HCT116 (cell line): ENCODE results near the gene ICOSLG. TPM values are rescaled to one million over a fixed set of nuclear protein-coding genes. Genes with fewer than 3 reads are reported as not detected.
"Not testable (repeated sequence)": the region's sequence is repeated elsewhere in the genome, so short reads cannot be mapped to it uniquely, and the experiment has no call there.

ENCODE experiments used
- ATAC-seq: fragments of 200-7000 bp; cut with Tn5 transposase; 2 replicates; pipeline ENCODE4 v1.9.1; 2020; ENCODE audit warnings: mild to moderate bottlenecking, moderate library complexity
- BruUV-seq: library from RNA; stranded (reverse); fragments of 400-500 nt; replicated peaks from 2 replicates; lab custom pipeline; 2021; lab: Mats Ljungman, UMichigan
- CTCF ChIA-PET: fragments of 300-600 bp; sonication (Branson Sonifier 250); formaldehyde crosslinking; loops from one replicate; lab custom pipeline; 2021; ENCODE audit warnings: antibody characterized with exemption; lab: Charles Lee
- POLR2A ChIA-PET: fragments of 300-600, 350-600 bp; sonication (Branson Sonifier 250); formaldehyde crosslinking; loops from one replicate; lab custom pipeline; 2021; ENCODE audit warnings: antibody characterized with exemption; lab: Charles Lee
- RAD21 ChIA-PET, 2 experiments: fragments of 300-600 bp; sonication (Branson Sonifier 250); formaldehyde crosslinking; loops; one replicate each; lab custom pipeline; 2023; ENCODE audit warnings: low total read pairs in 2 of 2; ENCODE audit not compliant: uncharacterized antibody in 2 of 2, unreplicated experiment in 2 of 2, low non-redundant PET in 1 of 2; lab: Charles Lee
- DNase-seq: peaks from one replicate; pipeline ENCODE4 v3.0.0-alpha.2; 2010; ENCODE audit warnings: low read depth, low spot score
- H2AFZ ChIP-seq: fragments of 200-600 bp; shearing (Covaris generic), sonication (generic); 2 replicates; pipeline ENCODE4 v1.6.1; 2017; ENCODE audit warnings: low read depth, mixed run types, mixed read lengths, antibody characterized with exemption, low read length; ENCODE audit not compliant: poor library complexity, severe bottlenecking
- H3K27ac ChIP-seq: 2 replicates; pipeline ENCODE4 v1.5.1; 2012; ENCODE audit warnings: low read depth, low read length
- H3K27me3 ChIP-seq: fragments of 200-600 bp; sonication (generic); 2 replicates; pipeline ENCODE4 v1.6.1; 2016; ENCODE audit warnings: mixed run types, low read length, mixed read lengths; ENCODE audit not compliant: insufficient read depth
- H3K36me3 ChIP-seq, 2 experiments: fragments of 200-500 bp in 1 of 2; fragments of 200-600 bp in 1 of 2; sonication (Bioruptor generic) in 1 of 2; sonication (generic) in 1 of 2; 2 replicates each; pipeline versions ENCODE4 v1.5.1 to v1.6.1; 2014 to 2016; ENCODE audit warnings: low read length in 2 of 2, inconsistent platforms in 1 of 2, mixed read lengths in 1 of 2, mixed run types in 1 of 2; ENCODE audit not compliant: insufficient read depth in 2 of 2, control insufficient read depth in 1 of 2
- H3K4me1 ChIP-seq, 2 experiments: fragments of 200-600 bp in 1 of 2; sonication (generic) in 1 of 2; 2 replicates each; pipeline versions ENCODE4 v1.5.1 to v1.6.1; 2012 to 2017; ENCODE audit warnings: low read length in 2 of 2, inconsistent platforms in 1 of 2, mild to moderate bottlenecking in 1 of 2, mixed read lengths in 1 of 2, mixed run types in 1 of 2, moderate library complexity in 1 of 2; ENCODE audit not compliant: insufficient read depth in 2 of 2, control insufficient read depth in 1 of 2
- H3K4me2 ChIP-seq: fragments of 200-600 bp; sonication (generic); 2 replicates; pipeline ENCODE4 v1.6.1; 2017; ENCODE audit warnings: mixed run types, low read length, mixed read lengths
- H3K4me3 ChIP-seq, 2 experiments: fragments of 200-600 bp in 1 of 2; sonication (generic) in 1 of 2; replicated peaks in 1 of 2; 2 replicates each; pipeline ENCODE4 v1.5.1; 2011 to 2016; ENCODE audit warnings: low read length in 2 of 2, control low read depth in 1 of 2, low read depth in 1 of 2, mild to moderate bottlenecking in 1 of 2, mixed read lengths in 1 of 2, mixed run types in 1 of 2
- H3K79me2 ChIP-seq: fragments of 200-600 bp; sonication (generic); 2 replicates; pipeline ENCODE4 v1.6.1; 2017; ENCODE audit warnings: mild to moderate bottlenecking, mixed run types, low read length, moderate library complexity, mixed read lengths; ENCODE audit not compliant: insufficient read depth
- H3K9ac ChIP-seq: fragments of 200-600 bp; sonication (generic); 2 replicates; pipeline ENCODE4 v1.6.1; 2016; ENCODE audit warnings: low read length, mixed read lengths
- H3K9me2 ChIP-seq: fragments of 200-600 bp; sonication (generic), shearing (Covaris generic); 2 replicates; pipeline ENCODE4 v1.6.1; 2017; ENCODE audit warnings: mixed run types, mild to moderate bottlenecking, moderate library complexity; ENCODE audit not compliant: insufficient read depth
- H3K9me3 ChIP-seq, 2 experiments: fragments of 200-500 bp in 1 of 2; fragments of 200-600 bp in 1 of 2; sonication (Bioruptor generic) in 1 of 2; sonication (generic) in 1 of 2; 2 replicates each; pipeline ENCODE4 v1.6.1; 2014 to 2017; ENCODE audit warnings: low read length in 2 of 2, mixed read lengths in 2 of 2, inconsistent platforms in 1 of 2, low read depth in 1 of 2, mild to moderate bottlenecking in 1 of 2, mixed run types in 1 of 2, moderate library complexity in 1 of 2; ENCODE audit not compliant: control insufficient read depth in 1 of 2, insufficient read depth in 1 of 2
- H4K20me1 ChIP-seq: fragments of 200-600 bp; sonication (generic), shearing (Covaris generic); 2 replicates; pipeline ENCODE4 v1.6.1; 2017; ENCODE audit warnings: mixed run types, mild to moderate bottlenecking, moderate library complexity; ENCODE audit not compliant: insufficient read depth
- intact Hi-C: fragments of 100-400 bp; cut with micrococcal nuclease; formaldehyde crosslinking; loops from 2 replicates; pipeline ENCODE4 v1.10.0; 2022
- total RNA-seq: library from RNA; stranded (reverse); gene quantifications from one replicate; pipeline ENCODE4 v1.2.1, GENCODE V29; 2021; ENCODE audit not compliant: unreplicated experiment

Gene ICOSLG
- total RNA-seq, 1 experiment from 2014 or later, result 4.7 TPM

GRCh38 chr21:44249204-44250037, 8.7 kb upstream of the ICOSLG start:
- ATAC-seq, H3K4me1 ChIP-seq, RAD21 ChIA-PET, H3K9me3 ChIP-seq, CTCF ChIA-PET, H3K36me3 ChIP-seq, H3K9ac ChIP-seq, H3K27ac ChIP-seq, DNase-seq, H3K4me2 ChIP-seq, POLR2A ChIA-PET, intact Hi-C loops, BruUV-seq, H2AFZ ChIP-seq, H3K27me3 ChIP-seq, H4K20me1 ChIP-seq, H3K4me3 ChIP-seq, H3K9me2 ChIP-seq, H3K79me2 ChIP-seq: not testable (repeated sequence)

DNA sequence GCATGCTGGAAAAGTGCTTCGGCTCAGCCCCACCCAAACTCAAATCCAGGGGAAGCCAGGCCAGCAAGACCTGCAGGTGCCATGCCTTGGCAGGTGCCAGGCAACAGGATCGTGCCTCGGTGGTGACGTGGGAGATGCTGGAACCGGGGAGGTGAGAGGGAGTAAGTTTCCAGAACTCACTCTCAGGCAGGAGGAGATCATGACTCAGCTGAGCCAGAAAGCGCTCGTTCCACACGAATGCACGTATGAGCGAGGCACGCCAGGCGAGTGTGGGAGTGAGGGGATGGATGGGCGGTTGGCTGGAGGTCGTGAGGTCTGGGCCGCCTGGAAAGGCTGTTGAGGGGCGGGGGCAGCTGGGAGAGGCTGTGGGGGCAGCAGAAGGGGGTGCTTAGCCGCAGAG, 7.2 kb upstream of the ICOSLG start:
- H3K4me3 ChIP-seq, H3K27me3 ChIP-seq, H3K27ac ChIP-seq, CTCF ChIA-PET, H3K36me3 ChIP-seq, DNase-seq, RAD21 ChIA-PET, H3K9me2 ChIP-seq, H3K4me1 ChIP-seq, ATAC-seq, POLR2A ChIA-PET, H2AFZ ChIP-seq, H3K79me2 ChIP-seq, H3K4me2 ChIP-seq, intact Hi-C loops, H3K9ac ChIP-seq, BruUV-seq, H3K9me3 ChIP-seq, H4K20me1 ChIP-seq: not testable (repeated sequence)

DNA sequence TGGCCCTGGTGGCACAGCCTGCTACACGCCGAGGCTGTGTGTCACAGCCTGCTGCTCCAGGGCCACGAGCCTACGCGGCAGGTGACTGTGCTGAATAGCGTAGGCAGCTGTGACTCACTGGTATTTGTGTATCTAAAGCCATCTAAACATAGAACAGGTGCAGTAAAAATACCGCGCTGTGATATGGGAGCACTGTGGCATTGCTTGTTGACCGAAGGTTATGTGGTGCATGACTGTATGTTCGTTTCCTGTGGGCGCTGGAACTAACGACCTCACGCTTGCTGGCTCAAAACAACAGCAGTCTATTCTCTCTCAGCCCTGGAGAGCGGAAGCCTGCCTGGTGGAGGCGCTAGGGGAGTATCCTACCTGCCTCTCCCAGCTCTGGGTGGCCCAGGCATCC, 3.2 kb upstream of the ICOSLG start:
- RAD21 ChIA-PET, POLR2A ChIA-PET: not testable (repeated sequence)

DNA sequence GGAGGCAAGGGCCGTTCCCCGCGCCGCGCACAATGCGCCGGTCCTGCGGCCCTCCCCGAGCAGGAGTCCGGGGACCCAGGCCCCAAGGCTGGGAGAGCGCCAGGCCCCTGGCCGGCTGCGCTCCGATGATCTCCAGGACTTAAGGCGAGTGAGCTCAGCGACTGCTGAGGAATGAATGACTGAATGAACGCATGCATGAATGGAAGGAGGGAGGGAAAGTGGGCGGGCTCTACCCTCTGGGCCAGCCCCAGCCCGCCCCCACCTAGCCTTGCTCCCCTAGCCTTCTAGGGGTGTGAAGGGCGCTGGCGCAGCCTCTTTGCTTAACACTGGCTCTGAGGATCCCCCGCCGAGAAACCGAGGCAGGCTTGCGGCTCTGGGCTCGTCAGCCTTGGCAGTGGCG, 538 bp upstream of the ICOSLG start:
- BruUV-seq, H3K9ac ChIP-seq, H3K4me2 ChIP-seq, H3K27me3 ChIP-seq, RAD21 ChIA-PET, intact Hi-C loops, H3K9me3 ChIP-seq, H3K9me2 ChIP-seq, H3K79me2 ChIP-seq, H3K4me3 ChIP-seq, H2AFZ ChIP-seq, H3K4me1 ChIP-seq, H3K27ac ChIP-seq, DNase-seq, CTCF ChIA-PET, POLR2A ChIA-PET, H4K20me1 ChIP-seq, H3K36me3 ChIP-seq: not testable (repeated sequence)
- peak; percentile 59 for ATAC-seq

More for the DNA sequence above, 3.2 kb upstream of the ICOSLG start:
- DNase-seq, H3K79me2 ChIP-seq, BruUV-seq, H3K4me2 ChIP-seq, H3K4me3 ChIP-seq, H3K27ac ChIP-seq, H3K36me3 ChIP-seq, H4K20me1 ChIP-seq, CTCF ChIA-PET, H3K4me1 ChIP-seq, intact Hi-C loops, H2AFZ ChIP-seq, H3K9me2 ChIP-seq, H3K9me3 ChIP-seq, H3K27me3 ChIP-seq, H3K9ac ChIP-seq: not testable (repeated sequence)
- peak; percentile 50 for ATAC-seq
